Measurements from ENCODE around the gene RIMS4.

DNA sequence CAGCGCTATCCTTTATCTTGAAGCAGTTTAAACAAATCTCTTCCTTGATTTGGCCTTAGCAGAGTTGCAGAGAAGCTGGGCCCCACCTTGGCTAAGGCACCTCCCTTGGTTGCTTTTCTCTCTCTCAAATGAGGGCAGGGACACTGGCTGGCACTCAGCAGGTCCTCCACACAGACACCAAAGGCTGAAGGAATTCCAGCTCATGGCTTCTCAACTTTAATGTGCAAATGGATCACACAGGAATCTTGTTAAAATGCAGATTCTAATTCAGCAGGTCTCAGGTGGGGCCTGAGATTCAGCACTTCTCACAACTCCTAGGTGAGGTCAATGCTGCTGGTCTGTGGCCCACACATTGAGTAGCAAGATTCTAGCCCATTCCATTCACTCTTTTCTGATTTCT, 25.7 kb downstream of the RIMS4 start:
- no peak for TF ChIP-seq POLR2AphosphoS5 (IDR thresholded peaks at IDR 0.05; ENCODE audit: borderline replicate concordance, low read depth, low read length)
- no peak for TF ChIP-seq EZH2 (IDR thresholded peaks at IDR 0.05)
- TF ChIP-seq FOXP2 (optimal IDR thresholded peaks at IDR 0.05; ENCODE audit: control extremely low read depth, extremely low read length, insufficient read depth): no peak
